Ecto neural progenitor cell (in vitro differentiated cells): ENCODE measurements around the gene LIMCH1.

Experiments
- DNase-seq: peaks from one replicate; pipeline ENCODE4 v3.0.0-alpha.2; 2018; ENCODE audit warnings: low spot score

LIMCH1 gene

DNA sequence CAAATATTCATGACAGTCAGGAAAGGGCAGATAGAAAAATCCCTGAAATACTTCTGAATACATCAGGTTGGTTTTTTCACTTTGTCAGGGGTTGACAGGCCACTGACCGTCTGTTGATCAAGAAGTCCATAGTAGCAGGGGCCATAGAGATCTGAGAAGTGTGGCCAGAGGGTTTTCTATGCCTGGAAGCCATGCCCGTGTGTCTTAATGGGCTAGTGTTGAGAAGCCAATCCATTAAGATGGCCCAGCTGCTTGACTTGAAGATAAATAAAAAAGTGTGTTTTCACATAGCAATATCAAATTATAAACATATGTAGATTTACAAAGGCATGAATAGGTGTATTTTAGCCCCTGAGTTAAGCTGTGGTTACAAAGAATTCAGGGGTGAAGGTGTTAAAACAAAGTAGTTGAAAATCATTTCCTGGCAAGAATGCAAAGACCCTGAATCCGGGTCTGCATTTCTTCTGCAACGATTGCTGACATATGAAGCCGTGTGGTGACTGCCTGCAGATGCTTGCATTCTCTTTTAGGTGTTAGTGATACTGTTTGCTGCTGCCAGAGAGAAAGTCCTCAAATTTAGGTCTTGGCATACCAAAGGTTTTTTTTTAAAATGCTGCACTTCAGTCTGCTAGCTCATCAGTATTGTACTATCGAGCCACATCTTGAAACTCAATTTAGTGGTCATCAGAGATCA is 9.3 kb upstream of the LIMCH1 start:
- no peak for DNase-seq

DNA sequence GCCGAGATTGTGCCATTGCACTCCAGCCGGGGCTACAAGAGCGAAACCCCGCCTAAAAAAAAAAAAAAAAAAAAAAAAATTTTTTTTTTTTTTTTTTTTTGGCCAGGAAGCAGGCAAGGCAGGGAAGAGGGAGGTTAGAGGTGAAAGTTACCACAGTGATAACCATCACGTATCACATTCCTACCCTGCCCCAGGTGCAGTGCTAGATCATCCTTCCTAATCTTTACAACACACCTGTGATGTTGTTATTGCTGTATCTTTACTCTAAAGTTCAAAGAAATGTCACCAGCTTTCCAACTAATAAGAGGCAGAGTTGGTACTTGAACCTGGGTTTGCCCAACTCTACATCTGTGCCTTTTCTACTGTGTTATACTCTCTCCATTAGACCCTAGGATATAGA is 7.2 kb upstream of the LIMCH1 start:
- DNase-seq: no peak

DNA sequence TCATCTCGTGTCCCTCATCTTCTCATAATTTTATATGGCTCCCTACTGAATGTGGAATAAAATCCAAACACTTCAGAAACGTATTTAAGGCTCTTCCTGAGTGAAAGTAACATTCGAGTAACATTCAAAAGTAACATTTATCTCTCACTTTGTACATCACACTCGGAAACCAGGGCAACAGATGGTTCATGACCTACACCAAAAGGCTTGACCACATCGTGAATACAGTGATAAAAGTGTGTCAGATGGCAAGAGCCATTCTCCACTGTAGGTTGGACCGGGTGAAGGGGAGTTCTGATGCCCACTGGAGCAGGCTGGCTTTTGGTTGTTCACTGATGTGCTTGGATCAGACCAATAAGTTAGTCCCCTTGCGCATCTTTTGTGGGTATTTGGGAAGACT is 5.6 kb upstream of the LIMCH1 start:
- DNase-seq: no peak

DNA sequence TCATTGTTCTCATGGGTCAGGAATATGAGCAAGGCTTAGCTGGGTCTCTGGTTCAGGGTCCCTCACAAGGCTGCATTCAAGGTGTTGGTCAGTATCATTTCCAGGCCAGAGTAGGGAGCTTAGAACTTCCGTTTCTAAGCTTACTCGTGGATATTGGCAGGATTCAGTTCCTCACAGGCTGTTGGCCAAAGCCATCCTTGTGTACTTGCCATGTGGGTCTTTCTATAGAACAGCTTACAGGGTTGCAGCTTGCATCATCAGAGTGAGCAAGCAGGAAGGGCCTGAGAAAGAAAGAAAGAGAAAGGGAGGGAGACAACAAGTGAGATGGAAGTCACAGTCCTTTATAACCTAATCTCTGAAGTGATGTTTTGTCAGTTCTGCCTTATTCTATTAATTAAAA is 5.1 kb upstream of the LIMCH1 start:
- no peak for DNase-seq

DNA sequence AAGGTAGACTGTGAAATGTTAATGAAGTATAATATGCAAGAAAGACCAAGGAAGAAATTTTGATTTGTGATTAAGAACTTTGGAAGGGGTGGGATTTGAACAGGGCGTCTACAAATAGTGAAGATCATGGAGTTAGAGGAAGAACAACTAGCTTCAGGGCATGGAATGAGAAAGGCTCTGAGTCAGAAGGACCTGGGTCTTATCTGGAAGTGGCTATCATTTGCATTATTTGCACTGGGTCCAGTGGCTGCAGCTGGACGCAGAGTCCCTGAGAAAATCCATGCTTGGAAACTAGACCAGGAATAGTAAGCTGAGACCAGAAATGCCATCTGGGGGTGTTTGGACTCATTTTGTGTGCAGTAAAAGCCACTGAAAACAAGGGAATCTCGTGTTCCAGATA is 4.3 kb upstream of the LIMCH1 start:
- DNase-seq: no peak

DNA sequence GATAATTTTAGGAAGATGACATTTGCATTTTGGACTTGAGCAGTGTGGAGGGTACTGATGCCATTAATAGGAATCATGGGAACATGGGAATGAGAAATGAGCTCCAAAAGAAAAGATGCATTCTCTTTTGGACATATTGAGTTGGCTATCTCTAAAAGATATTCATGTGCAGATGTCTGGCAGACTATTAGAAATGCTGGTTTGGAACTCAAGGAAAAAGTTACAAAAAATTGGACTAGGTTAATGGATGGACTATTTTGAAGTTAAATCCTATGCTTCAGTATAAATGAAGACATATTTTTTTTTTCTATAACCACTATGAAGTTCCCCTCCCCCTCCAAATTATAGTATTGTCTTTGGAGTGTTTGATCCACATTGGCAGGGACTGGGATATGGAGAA is 3.6 kb upstream of the LIMCH1 start:
- DNase-seq: no peak

DNA sequence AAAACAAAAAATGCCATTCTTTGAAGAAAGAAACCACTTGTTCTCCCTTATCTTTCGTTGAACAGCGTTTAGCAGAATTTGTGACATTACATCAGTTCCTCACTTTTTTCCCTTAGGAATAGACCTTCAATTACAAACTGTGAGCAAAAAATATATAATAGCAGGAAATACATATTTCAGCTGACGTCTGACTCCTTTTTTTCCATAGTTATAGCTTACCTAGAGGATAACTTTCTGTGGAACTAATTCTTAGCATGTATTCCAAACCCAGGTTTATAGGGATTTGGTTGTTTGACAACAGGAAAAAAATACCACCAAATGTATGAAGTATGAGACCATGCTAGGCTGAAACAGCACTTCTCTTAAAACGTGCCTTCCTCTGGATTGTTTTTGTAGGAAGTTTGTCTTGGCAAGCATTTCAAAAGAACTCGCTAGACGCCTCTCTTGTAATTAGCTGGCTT is 2.0 kb upstream of the LIMCH1 start:
- DNase-seq: no peak

DNA sequence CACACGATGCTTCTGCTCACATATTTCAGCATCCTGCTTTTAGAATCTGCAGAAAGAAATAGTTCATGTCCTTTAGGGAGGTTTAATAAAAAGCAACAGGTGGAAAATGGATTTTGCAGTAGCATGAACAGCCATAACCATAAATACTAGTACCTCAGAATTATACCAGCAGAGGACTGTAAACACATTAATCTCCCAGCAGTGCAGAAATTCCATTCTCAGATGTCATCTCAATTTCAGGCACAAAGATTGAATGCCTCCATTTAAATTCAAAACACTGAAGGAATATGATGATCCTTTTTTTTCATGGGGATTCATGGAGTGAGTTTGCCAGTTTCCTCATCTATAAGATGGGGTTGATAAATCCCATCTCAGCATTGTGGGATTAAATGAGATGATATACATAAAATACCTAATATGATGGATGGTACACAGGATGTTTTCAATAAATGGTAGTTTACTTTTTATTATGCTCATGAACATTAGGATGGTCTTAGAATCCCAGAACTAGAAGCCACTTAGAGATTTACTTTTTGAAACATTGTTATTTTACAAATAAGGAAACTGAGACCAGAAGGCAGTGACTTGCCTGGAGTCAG is 566 bp upstream of the LIMCH1 start:
- no peak for DNase-seq

DNA sequence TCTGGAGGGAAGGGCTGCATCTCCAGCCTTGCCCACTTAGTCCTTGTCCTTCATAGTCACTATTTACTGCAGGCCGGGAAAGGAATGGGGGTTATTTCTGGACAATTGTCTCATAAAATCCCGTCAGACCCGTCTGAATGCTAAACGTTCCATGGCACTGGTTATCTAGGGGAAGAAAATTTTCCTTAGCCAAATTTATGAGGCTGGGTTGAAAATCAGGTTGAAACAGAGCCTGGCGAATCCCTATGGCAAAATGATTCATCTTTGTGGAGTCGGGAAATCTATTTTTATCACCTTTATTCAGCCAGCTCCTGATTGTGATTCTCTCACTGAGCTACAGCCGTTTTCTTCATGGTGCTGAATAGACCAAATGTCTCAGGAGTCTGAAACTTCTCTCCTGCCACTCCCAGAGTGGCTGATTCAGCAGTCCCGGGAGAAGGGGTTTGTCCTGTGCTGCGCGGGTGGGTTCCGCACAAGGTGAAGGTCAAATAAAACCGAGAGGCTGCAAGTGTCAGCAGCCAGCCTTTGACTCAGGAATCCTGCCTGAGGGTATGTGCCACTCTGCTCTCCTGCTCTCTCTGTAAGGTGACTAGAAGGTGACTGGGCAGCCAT is 1.0 kb downstream of the LIMCH1 start:
- no peak for DNase-seq

DNA sequence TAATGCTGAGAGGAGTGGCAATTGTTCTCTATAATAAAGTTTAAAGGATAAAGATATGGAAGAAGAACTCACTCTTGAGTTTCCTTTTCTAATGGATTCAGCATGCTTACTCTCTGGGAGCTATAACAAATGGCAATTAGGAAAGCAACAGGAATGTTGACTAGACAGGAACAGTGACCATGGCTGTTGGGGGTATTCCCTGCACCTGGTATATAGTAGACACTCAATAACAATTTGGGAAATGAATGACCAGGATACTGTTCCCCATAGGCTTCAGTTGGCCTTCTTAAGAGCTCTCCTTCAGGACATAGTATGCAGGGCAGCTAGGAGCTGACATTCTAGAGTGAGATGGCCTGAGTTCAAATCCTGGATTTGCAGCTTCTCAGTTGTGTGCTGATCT is 1.8 kb downstream of the LIMCH1 start:
- no peak for DNase-seq

DNA sequence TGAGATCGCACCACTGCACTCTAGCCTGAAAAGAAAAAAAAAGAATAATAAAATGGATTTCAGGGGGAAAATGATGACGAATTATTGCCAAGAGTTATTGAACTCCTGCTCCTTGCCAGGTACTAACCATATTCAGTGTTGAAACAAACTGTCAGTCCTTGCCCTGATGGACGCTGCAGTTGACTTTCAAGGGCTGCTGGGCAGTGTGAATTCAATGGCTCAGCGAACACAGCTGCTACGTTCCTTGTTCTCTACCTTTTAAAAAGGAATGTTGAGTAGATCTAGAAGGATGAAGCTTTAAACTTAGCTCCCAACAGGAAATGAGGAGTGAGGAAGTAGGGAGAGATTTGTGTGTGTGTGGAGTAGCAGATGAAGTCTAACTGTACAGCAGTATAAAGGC is 2.7 kb downstream of the LIMCH1 start:
- no peak for DNase-seq

DNA sequence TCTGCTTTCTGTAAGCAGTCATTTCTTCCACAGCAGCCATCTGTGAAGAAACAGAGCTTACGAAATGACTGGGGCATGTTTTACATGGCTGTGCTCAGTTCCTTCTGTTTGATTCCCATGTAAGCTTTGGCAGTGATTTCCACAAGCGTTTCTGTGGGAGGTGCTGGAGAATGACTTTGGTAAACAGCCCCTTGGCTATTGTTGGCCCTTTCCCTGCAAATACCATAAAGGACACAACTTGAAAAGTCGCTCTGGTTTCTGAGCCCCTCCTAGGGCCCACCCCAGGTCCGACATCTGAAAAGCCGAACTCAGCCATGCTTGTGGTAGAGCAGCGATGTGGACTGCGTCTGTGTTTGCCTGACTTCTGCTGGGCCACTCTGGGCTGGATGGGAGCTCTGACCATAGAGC is 3.7 kb downstream of the LIMCH1 start:
- DNase-seq: no peak

DNA sequence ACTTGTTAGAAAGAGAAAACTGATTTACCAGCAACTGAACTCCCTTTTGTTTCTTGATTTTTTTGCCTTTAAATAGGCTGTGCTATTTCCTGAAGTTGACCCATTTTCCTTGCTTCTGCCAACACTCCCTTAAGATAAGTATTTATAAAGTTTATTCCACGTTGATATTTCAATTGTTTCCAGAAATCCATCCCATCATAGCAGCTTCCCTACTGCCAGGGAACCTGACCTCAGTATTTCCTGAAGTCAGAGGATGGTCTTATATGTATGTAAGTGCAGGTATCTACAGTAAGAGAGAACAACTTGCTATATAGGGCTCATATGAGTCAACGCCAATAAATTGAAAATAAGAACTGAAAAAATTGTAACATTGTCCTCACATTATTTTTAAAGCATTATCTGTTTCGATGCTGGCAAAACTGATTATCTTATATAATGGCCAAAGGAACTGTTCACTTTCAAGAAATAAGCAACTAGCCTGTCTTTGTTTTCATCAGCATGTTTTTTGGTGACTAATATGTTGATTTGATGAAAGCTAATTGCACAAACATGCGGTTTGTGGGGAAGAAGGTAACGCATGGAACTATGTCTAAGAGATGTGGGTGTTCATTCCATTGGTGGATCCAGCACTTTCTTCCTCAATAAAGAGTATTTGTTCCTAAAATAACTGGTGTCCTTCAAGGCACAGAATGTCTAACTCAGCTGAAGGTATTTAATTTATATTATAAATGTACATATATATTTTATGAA is 4.7 kb downstream of the LIMCH1 start:
- no peak for DNase-seq

DNA sequence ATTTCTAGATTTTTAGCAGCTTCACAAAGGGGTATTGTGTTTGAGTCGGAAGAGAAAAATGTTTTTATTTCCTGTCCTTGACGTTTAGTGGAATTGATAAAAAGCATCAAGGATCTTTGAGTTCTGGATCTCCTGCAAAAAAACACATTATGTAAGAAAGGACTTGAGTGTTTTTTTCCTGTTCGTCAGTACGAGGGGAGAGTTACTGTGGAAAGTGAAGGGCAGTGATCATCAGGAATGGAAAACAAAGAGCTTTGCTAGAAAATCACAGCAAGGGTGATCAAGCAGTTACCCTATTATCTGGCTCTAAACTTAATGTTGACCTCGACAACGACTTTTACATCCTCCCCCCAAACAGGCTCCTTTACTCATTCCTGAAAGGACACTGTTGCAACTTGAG is 7.3 kb downstream of the LIMCH1 start:
- DNase-seq: no peak

DNA sequence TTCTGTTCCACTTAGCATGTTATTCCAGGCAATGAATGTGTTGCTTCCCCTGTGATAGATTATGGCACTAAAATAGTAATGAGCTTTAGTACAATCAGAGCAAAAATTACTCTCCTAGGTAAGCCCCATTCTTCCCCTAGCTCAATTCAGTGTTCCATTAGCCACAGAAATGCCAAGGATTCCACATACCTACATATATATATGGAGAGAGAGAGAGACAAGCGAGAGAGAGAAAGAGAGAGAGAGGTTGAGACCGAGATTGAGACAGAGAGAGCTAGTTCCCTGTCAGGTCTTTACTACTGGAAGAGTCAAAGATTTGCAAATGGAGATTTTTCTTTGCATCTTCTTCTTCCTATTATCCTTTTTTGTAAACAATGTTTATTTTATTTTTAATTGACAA is 8.7 kb downstream of the LIMCH1 start:
- DNase-seq: no peak

DNA sequence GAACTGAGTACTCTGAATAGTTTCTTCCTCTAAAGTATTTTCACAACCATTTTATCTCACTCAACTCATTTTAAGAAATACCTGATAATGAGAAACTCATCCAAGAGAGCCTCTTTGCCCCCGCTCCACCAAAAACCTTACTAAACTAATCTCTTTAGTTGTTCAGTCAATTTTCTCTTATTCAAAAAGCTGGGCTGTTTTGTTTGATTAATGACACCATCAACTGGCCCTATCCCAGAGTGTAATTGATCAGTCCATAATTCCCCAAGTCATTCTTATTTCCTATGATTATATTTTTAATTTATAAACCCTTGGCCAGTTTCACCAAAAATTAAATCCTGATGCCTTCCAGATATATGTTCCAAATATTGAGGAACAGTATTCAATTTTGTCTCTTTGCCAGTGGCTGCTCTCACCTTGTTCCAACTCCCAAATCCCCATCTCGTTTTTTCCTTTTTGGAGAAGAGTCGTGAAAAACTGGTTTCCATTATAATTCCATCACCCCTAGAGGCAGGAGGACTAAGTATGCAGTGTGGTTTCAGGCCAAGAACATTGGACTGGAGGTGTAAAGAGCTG is 10.4 kb downstream of the LIMCH1 start:
- no peak for DNase-seq

DNA sequence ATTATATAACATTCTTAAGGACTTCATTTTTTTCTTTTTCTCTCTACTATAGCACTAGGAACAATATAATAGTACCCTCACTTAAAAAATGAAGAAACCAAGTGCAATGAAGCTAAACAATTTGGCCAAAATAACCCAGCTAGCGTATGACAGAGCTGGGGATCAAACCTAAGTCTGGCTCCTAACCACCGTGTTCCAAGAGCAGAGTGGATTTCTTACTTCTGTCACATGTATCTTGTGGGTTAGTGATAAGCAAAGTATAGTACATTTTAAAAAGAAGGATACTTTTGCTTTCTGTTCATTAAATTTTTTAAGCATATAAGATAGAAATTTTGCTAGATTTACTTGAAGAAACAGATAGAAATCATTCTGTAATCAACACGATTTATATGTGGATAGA is 11.5 kb downstream of the LIMCH1 start:
- no peak for DNase-seq

DNA sequence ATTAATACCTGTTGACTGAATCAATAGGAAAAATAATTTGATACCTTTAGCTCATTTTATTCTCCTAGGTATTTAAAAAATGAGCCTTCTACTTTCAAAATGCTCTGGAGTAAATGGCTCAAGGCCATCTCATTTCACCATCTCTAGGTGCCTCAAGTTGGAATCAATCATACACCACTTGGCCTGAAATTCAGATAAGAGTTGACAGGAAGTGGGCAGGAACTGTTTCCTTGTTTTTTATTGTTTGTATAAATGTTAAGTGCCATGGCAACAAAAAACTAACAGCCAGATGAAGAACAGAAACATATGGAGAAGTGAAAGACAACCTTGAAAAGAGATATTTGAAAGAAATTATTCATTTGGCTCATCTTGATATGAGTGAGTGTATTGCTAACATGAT is 12.4 kb downstream of the LIMCH1 start:
- no peak for DNase-seq

DNA sequence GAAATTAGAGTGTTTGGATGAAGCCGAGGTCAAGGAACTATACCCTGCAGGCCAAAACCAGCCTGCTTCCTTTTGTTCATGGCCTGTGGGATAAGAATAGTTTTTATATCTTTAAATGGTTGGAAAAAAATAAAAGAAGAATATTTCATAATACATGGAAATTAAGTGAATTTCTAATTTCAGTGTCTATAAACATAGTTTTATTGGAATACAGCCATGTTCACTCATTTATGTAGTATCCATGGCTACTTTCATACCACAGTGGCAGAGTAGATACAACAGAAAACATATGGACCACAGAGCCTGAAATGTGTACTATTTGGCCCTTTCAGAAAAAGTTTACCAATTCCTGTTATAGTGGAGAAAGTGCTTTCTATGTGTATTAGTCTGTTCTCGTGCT is 13.6 kb downstream of the LIMCH1 start:
- DNase-seq: no peak

DNA sequence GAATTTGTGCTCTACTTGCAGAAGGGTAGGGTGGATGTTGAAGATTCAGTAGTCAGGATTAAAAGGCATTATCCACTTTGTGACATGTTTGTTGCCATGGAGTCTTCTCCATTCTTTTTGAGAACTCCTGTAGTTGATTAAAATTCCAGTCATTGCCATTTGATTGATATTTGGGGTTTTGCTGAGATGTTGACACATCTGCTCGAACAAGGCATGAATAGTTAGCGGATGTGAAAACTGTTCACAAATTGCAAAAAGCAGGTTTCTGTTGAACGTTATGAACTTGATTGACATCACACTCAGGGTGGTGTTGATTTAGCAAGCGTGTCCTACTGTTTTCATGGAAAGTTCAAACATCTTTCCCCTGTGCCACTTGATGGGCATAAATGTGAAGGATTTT is 16.9 kb downstream of the LIMCH1 start:
- DNase-seq: no peak

DNA sequence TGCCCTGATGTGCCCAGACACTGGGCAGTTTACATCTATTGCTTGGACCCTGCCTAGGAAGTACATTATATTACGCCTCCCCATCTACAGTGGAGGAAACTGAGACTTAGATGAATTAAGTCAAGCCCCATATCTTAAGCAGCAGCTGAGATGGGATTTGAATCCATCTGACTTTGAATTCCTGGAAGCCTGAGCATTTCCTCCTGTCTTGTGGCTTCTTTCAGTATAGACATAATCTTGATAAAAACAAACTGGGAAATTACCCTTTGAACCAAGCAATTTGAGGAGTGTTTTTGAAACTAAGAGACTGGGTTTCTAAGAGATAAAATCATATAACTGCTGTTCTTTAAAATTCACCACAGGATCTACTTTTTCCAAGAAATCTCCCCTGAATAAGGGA is 18.6 kb downstream of the LIMCH1 start:
- DNase-seq: no peak

DNA sequence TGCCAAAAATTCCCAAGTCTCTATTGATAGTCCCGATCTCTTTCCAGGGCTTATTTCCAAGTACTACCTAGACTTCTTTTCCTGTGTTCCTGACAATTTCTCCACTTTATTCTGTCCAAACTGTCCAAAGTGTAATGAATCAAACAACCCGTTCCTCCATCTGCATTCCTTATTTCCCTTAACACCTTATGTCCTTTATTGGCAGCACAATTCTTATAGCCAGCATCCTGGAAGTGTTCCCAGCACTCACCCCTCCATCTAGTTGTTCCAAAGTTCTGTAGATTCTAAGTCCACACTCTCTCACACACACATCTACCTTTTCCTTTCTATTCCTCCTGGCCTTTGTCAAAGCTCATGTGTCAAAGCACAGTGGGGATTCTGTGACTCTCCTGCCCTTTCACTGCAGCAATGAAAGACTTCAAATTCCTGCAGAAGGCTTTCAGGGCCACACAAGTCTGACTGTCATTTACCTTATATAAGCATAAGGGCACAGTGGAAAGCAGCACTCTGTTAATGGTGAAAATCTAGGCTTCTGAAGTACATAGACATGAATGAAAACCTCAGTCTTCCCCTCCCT is 22.1 kb downstream of the LIMCH1 start:
- no peak for DNase-seq
